DOHH2 (cell line): Measurements from ENCODE around the gene GRAMD2B.

Experiments used
- CTCF ChIP-seq: fragments of 200-600 bp; sonication (generic); IDR thresholded peaks from one replicate; pipeline ENCODE4 v1.5.1; 2014; ENCODE audit warnings: antibody characterized with exemption, mild to moderate bottlenecking, low read depth, low read length; ENCODE audit not compliant: poor library complexity, severe bottlenecking
- EZH2phosphoT487 ChIP-seq: fragments of 200-600 bp; sonication (generic); IDR thresholded peaks from 2 replicates; pipeline ENCODE4 v1.6.1; 2017; ENCODE audit warnings: borderline replicate concordance, mild to moderate bottlenecking, antibody characterized with exemption, low read length, moderate library complexity, mixed read lengths

- no peak for TF ChIP-seq EZH2phosphoT487
- TF ChIP-seq CTCF, result no peak
These were observed 19.3 kb upstream of the GRAMD2B start for GRCh38 chr5:126403876-126404275.
